Neural cell (in vitro differentiated cells): Measurements from ENCODE around the gene LRIG2.

Source experiments
- EP300 ChIP-seq: fragments of 450-650 bp; conservative IDR thresholded peaks from 2 replicates; pipeline ENCODE4 v1.6.1; 2014; ENCODE audit warnings: antibody characterized with exemption, mild to moderate bottlenecking, moderate library complexity; ENCODE audit not compliant: poor library complexity, severe bottlenecking
- EZH2 ChIP-seq: fragments of 200-600, 300-800 bp; shearing (Covaris generic), sonication (generic); IDR thresholded peaks from 2 replicates; pipeline ENCODE4 v1.6.1; 2014; ENCODE audit warnings: antibody characterized with exemption, low read length, borderline replicate concordance, mild to moderate bottlenecking; ENCODE audit not compliant: insufficient read depth, poor library complexity, severe bottlenecking
- MXI1 ChIP-seq: fragments of 450-650 bp; conservative IDR thresholded peaks from 2 replicates; pipeline ENCODE4 v1.6.1; 2014; ENCODE audit warnings: antibody characterized with exemption, mild to moderate bottlenecking; ENCODE audit not compliant: poor library complexity, severe bottlenecking
- POLR2AphosphoS5 ChIP-seq: IDR thresholded peaks from 2 replicates; pipeline ENCODE4 v1.6.1; 2012
- SMC3 ChIP-seq: fragments of 450-650 bp; conservative IDR thresholded peaks from 2 replicates; pipeline ENCODE4 v1.6.1; 2014; ENCODE audit warnings: antibody characterized with exemption, mild to moderate bottlenecking, moderate library complexity; ENCODE audit not compliant: poor library complexity
- TF ChIP-seq, protein P1 (sequence below): fragments of 450-650 bp; IDR thresholded peaks from 2 replicates; pipeline ENCODE4 v1.5.1; 2014; ENCODE audit warnings: antibody characterized with exemption, mild to moderate bottlenecking, moderate library complexity; ENCODE audit not compliant: poor library complexity, severe bottlenecking
- TF ChIP-seq, protein P2 (sequence below): IDR thresholded peaks from 2 replicates; pipeline ENCODE4 v1.6.1; 2012; ENCODE audit warnings: borderline replicate concordance

GRCh38 chr1:113103977-113104376, 31.0 kb downstream of the LRIG2 start:
- TF ChIP-seq, protein P1, sequence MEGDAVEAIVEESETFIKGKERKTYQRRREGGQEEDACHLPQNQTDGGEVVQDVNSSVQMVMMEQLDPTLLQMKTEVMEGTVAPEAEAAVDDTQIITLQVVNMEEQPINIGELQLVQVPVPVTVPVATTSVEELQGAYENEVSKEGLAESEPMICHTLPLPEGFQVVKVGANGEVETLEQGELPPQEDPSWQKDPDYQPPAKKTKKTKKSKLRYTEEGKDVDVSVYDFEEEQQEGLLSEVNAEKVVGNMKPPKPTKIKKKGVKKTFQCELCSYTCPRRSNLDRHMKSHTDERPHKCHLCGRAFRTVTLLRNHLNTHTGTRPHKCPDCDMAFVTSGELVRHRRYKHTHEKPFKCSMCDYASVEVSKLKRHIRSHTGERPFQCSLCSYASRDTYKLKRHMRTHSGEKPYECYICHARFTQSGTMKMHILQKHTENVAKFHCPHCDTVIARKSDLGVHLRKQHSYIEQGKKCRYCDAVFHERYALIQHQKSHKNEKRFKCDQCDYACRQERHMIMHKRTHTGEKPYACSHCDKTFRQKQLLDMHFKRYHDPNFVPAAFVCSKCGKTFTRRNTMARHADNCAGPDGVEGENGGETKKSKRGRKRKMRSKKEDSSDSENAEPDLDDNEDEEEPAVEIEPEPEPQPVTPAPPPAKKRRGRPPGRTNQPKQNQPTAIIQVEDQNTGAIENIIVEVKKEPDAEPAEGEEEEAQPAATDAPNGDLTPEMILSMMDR, result no peak
- TF ChIP-seq EP300 (no peak), SMC3 (no peak), EZH2 (no peak), MXI1 (no peak), POLR2AphosphoS5 (no peak)
- TF ChIP-seq, protein P2, sequence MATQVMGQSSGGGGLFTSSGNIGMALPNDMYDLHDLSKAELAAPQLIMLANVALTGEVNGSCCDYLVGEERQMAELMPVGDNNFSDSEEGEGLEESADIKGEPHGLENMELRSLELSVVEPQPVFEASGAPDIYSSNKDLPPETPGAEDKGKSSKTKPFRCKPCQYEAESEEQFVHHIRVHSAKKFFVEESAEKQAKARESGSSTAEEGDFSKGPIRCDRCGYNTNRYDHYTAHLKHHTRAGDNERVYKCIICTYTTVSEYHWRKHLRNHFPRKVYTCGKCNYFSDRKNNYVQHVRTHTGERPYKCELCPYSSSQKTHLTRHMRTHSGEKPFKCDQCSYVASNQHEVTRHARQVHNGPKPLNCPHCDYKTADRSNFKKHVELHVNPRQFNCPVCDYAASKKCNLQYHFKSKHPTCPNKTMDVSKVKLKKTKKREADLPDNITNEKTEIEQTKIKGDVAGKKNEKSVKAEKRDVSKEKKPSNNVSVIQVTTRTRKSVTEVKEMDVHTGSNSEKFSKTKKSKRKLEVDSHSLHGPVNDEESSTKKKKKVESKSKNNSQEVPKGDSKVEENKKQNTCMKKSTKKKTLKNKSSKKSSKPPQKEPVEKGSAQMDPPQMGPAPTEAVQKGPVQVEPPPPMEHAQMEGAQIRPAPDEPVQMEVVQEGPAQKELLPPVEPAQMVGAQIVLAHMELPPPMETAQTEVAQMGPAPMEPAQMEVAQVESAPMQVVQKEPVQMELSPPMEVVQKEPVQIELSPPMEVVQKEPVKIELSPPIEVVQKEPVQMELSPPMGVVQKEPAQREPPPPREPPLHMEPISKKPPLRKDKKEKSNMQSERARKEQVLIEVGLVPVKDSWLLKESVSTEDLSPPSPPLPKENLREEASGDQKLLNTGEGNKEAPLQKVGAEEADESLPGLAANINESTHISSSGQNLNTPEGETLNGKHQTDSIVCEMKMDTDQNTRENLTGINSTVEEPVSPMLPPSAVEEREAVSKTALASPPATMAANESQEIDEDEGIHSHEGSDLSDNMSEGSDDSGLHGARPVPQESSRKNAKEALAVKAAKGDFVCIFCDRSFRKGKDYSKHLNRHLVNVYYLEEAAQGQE, result no peak
